T-helper 1 cell treated with Interleukin-12 subunit alpha and Interleukin-12 subunit beta and Interleukin-4 antibody, amounts not matched to agents 30 ng/mL and 1 ng/mL, for 36 hours (primary cell): ENCODE results near the gene SALL1. TPM values are rescaled to one million over a fixed set of nuclear protein-coding genes. Genes with fewer than 3 reads are reported as not detected.

Source experiments
- intact Hi-C: fragments of 100-400 bp; cut with micrococcal nuclease; formaldehyde crosslinking; loops from one replicate; pipeline ENCODE4 v1.15.1; 2024
- total RNA-seq: library from RNA; stranded (reverse); gene quantifications from 2 replicates; pipeline ENCODE4 v1.2.3, GENCODE V29; 2022

SALL1 gene
- total RNA-seq, 1 donor from 2014 or later = not detected

GRCh38 chr16:51114382-51114781, 36.7 kb downstream of the SALL1 start:
- intact Hi-C loops = no loop called here

GRCh38 chr16:51113236-51114125, 37.6 kb downstream of the SALL1 start:
- intact Hi-C loops = no loop called here

DNA sequence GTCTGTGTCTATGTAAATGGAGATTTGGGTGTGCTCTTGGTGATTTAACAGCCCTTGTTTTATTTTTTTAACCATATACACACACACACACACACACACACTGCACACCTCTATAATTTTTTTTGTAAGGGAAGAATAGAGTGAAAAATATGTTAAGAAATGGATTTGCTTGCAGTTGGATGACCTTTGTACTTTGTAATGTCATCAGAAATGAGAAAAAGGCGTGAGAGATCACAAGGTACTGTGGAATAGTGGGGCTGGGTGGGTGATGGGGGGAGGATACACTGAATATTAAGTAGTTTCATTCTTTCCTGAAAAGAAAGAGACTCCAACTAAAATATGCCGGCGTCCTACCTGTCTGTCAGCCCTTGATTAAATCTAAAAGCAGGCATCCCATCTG, 38.7 kb downstream of the SALL1 start:
- intact Hi-C loops = no loop called here

DNA sequence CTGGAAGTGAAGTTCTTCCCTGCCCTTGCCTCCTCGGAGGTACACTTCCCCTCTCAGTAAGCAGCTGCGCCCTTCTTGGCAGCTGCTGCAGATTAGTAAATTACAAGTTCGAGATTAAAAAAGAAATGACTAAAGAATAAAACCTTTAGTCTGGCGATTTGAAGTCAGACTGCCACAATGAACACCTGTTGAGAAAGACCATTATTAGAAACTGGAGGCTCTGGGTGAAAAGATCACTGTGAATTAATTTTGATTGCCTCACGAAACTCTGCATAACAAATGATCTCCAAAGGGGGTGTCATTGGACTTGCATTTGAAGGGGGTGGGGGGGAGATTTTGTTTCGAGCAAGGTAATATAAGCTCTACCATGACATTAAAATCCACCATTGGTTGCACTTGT, 39.3 kb downstream of the SALL1 start:
- intact Hi-C loops = no loop called here

- intact Hi-C loops = no loop called here
Observed at GRCh38 chr16:51110700-51111157, 40.3 kb downstream of the SALL1 start.

- intact Hi-C loops = no loop called here
Observed at GRCh38 chr16:51109173-51109572, 41.9 kb downstream of the SALL1 start.

DNA sequence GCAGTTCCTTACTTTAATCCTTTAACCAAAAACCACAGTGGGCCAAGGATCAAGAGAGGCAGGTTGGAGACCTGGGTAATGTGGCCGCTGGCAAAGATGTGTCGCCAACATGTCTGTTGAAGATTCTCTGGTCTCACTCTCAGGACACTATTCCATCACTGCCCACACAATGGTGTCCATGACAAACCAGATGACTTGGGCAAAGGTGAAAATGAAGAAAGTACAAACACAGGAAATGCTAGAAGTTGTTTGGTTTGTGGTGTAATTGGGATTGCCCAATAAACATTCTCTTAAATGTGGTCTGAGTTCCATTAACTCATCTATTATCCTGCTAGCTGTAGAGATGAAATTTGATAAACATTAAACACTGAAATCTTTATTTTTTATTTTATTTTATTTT, 43.3 kb downstream of the SALL1 start:
- intact Hi-C loops = no loop called here

DNA sequence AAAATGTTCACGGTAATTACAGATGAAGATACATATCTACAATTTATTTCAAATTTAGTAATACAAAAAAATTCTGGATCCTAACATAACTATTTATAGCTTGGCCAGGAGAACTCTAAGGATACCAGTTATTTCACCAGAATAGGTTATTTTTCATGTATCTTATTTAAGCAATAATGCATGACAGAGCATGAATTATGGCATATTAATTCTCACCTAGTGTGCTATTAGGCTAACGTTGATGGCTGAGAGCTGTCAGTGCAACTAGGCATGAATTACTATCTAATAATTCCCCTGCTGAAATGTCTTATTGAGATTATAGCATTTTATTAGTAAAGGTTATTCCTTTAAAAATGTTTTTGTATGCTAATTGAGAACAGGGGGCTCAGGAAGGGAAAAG, 44.5 kb downstream of the SALL1 start:
- intact Hi-C loops = no loop called here

DNA sequence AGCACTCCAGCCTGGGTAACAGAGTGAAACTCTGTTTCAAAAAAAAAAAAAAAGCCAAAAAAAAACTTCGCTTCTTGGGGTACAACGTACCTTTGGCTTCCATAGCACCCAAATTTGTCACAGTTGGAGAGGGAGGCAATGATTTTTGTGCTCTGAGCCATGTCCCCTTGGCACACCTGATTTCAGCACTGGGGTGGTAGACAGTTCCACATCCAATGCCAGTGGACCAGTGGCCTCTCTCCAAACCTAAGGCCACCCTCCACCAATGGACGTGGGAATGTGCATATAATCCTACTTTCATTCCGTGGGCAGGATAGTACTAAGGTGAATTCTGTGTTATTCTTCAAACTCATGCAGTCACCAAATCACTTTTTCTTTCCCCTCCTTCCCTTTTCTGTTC, 47.5 kb downstream of the SALL1 start:
- intact Hi-C loops = no loop called here

DNA sequence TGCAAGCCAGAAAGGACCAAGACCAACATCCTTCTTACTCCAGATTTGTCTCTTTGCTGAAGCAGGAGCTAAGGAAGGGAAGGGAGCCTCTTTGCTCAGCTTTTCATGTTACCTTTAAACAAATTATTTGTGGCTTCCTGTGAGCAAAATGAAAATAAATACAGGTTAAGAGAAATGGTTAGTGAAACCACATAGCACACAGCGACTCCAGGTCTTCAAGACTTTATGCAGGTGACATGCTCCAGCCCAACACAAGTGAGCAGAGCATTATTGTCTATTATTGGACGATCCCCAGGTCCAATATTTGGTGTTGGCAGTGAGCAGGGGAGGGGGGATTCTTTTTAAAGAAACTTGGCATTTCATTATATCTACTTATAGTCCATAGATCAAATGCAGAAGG, 53.3 kb downstream of the SALL1 start:
- intact Hi-C loops = no loop called here

- intact Hi-C loops = no loop called here
Observed at GRCh38 chr16:51095890-51096626, 55.0 kb downstream of the SALL1 start.

- intact Hi-C loops = no loop called here
Observed at GRCh38 chr16:51095084-51095881, 55.8 kb downstream of the SALL1 start.

- intact Hi-C loops = no loop called here
Observed at GRCh38 chr16:51093726-51094280, 57.3 kb downstream of the SALL1 start.
